Neural crest cell (in vitro differentiated cells): ENCODE measurements around the gene GCHFR. TPM values are rescaled to one million over a fixed set of nuclear protein-coding genes. Genes with fewer than 3 reads are reported as not detected.

ENCODE experiments used
- DNase-seq: peaks from one replicate; pipeline ENCODE4 v3.0.0; 2021; ENCODE audit warnings: low read depth, mixed read lengths, low spot score
- H3K27ac Mint-ChIP-seq: one replicate; pipeline ENCODE4 v1.8.0; 2021; ENCODE audit warnings: mild to moderate bottlenecking, mixed read lengths; ENCODE audit not compliant: unreplicated experiment
- H3K27me3 Mint-ChIP-seq: 2 replicates; pipeline ENCODE4 v1.8.0; 2021; ENCODE audit warnings: low read depth, mild to moderate bottlenecking, mixed read lengths
- H3K36me3 Mint-ChIP-seq: 2 replicates; pipeline ENCODE4 v1.8.0; 2021; ENCODE audit warnings: low read depth, mild to moderate bottlenecking, mixed read lengths
- H3K4me1 Mint-ChIP-seq: 2 replicates; pipeline ENCODE4 v1.8.0; 2021; ENCODE audit warnings: mixed read lengths
- H3K4me3 Mint-ChIP-seq: one replicate; pipeline ENCODE4 v1.8.0; 2021; ENCODE audit warnings: mild to moderate bottlenecking, mixed read lengths
- H3K9me3 Mint-ChIP-seq: 2 replicates; pipeline ENCODE4 v1.8.0; 2021; ENCODE audit warnings: mixed read lengths
- total RNA-seq: library from RNA; stranded (reverse); gene quantifications from 2 replicates; pipeline ENCODE4 v1.2.1, GENCODE V29; 2021
- TF ChIP-seq, protein P1 (sequence below): fragments of 200-600 bp; sonication (generic); conservative IDR thresholded peaks from 2 replicates; pipeline ENCODE4 v1.5.0; 2021; ENCODE audit warnings: antibody characterized with exemption, mild to moderate bottlenecking

GCHFR gene
- total RNA-seq, 1 donor from 2014 or later, result 9.1 TPM

DNA sequence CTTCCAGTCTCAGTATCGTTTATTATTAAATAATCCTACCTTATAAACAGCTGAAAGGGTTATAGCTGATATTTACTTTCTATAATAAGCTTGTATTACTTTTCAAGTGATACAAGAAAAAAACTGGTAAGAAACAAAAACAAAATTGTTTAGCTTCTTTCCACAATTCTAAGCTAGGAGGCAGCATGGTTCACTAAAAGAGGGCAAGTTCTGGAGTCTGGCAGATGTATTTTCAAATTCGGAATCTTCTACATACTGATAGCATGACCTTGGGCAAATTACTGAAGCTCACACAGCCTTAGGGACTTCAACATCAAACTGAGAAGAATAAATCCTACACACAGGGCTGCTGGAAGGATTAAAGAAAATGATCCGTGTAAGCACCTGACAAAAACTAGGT lies 21.3 kb downstream of the GCHFR start:
- H3K36me3 Mint-ChIP-seq, result no peaks in the 10 kb centered on the region

DNA sequence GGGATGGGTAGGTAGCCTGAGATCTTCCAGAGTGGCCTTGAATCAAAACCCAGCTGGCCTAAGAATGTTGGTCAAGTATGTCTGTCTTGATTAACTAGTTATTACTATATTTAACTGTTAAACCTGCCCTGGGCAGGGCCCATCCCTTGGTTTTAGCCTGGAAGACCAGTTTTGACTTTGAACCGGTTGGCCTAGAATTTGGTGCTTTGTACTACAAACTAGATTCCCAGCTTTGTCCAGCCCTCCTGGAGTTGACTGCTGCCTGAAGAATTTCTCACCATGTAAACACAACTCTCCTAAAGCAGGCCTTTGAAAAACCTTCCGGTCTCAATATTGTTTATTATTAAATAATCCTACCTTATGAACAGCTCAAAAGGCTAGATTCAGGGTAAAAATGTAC lies 21.9 kb downstream of the GCHFR start:
- peak overlapping the region; percentile 57 for H3K27ac Mint-ChIP-seq
- peaks cover 3% of the 10 kb centered on the region for H3K4me1 Mint-ChIP-seq
- H3K4me3 Mint-ChIP-seq, result no peak overlapping the region
- TF ChIP-seq, protein P1, sequence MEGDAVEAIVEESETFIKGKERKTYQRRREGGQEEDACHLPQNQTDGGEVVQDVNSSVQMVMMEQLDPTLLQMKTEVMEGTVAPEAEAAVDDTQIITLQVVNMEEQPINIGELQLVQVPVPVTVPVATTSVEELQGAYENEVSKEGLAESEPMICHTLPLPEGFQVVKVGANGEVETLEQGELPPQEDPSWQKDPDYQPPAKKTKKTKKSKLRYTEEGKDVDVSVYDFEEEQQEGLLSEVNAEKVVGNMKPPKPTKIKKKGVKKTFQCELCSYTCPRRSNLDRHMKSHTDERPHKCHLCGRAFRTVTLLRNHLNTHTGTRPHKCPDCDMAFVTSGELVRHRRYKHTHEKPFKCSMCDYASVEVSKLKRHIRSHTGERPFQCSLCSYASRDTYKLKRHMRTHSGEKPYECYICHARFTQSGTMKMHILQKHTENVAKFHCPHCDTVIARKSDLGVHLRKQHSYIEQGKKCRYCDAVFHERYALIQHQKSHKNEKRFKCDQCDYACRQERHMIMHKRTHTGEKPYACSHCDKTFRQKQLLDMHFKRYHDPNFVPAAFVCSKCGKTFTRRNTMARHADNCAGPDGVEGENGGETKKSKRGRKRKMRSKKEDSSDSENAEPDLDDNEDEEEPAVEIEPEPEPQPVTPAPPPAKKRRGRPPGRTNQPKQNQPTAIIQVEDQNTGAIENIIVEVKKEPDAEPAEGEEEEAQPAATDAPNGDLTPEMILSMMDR, result no peak
- DNase-seq, result no peak
- no peaks in the 10 kb centered on the region for H3K27me3 Mint-ChIP-seq
- no peaks in the 10 kb centered on the region for H3K9me3 Mint-ChIP-seq
- H3K36me3 Mint-ChIP-seq, result no peaks in the 10 kb centered on the region

More for the DNA sequence above, 21.3 kb downstream of the GCHFR start:
- TF ChIP-seq, protein P1, result no peak
- peaks cover 3% of the 10 kb centered on the region for H3K4me1 Mint-ChIP-seq
- no peaks in the 10 kb centered on the region for H3K27me3 Mint-ChIP-seq
- no peak for DNase-seq
- no peak overlapping the region for H3K4me3 Mint-ChIP-seq
- H3K9me3 Mint-ChIP-seq, result no peaks in the 10 kb centered on the region
- no peak overlapping the region for H3K27ac Mint-ChIP-seq

DNA sequence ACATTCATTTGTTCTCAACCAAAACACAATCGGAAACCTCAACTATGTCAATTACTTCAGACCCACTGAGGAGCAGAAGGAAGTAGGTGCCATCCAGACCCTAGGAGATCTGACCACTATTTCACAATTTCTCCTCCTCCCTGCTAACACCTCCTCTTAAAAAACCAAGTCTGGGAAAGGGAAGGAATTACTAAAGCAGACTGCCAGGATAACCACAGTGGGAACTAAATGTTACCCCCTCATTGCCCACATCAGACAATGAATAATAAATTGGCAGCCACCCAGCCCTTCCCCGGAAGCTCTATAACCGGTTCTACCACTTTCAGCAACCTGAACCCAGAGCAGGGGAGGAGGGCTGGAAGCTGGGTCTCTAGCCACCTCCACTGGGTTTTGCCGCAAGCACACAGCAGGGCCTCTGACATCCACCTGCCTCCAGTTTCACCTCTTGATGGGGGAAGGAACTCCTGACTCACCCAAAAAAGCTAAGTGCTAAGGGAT lies 23.5 kb downstream of the GCHFR start:
- no peak overlapping the region for H3K27ac Mint-ChIP-seq
- H3K4me1 Mint-ChIP-seq, result peaks cover 3% of the 10 kb centered on the region
- no peak for DNase-seq
- TF ChIP-seq, protein P1, result no peak
- H3K9me3 Mint-ChIP-seq, result no peaks in the 10 kb centered on the region
- no peaks in the 10 kb centered on the region for H3K27me3 Mint-ChIP-seq
- no peaks in the 10 kb centered on the region for H3K36me3 Mint-ChIP-seq
- H3K4me3 Mint-ChIP-seq, result no peak overlapping the region

DNA sequence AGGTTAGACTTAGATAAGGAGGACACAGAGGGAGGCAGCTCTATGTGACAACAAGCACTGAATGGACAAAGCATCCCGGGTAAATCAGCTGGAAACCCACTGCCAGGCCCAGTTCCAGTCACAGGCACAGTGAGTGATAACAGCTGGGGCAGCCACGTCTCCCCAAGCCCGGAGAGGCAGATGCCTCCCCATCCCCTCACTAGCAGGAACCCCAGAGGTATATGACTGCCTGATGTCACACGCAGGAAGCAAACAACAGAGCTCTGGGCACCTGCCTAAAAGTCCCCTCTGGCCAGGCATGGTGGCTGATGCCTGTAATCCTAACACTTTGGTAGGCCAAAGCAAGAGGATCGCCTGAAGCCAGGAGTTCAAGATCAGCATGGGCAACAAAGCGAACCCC lies 24.1 kb downstream of the GCHFR start:
- no peak overlapping the region for H3K4me3 Mint-ChIP-seq
- H3K9me3 Mint-ChIP-seq, result no peaks in the 10 kb centered on the region
- H3K4me1 Mint-ChIP-seq, result peaks cover 3% of the 10 kb centered on the region
- H3K27me3 Mint-ChIP-seq, result no peaks in the 10 kb centered on the region
- DNase-seq, result no peak
- TF ChIP-seq, protein P1, result no peak
- H3K36me3 Mint-ChIP-seq, result no peaks in the 10 kb centered on the region
- no peak overlapping the region for H3K27ac Mint-ChIP-seq

DNA sequence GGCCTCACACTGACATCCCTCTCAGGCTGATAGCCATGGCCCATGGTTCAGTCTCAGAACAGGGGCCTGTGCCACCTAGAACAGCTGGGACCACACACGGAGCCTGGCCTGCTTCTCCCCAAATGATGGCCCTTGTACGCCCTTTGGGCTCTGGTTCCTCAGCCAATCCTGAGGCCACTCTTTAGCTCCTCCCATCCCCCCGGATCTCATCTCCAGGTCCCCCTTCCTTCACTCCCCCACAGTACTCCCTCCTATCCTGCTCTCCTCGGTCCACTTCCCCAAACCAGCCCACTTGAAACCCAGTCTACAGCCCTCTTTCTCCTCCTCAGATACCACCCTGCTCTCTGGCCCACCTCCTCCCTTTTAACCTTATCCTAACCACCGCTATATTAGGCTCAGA lies 25.3 kb downstream of the GCHFR start:
- H3K27me3 Mint-ChIP-seq, result no peaks in the 10 kb centered on the region
- no peak for DNase-seq
- peaks cover 3% of the 10 kb centered on the region for H3K4me1 Mint-ChIP-seq
- H3K9me3 Mint-ChIP-seq, result no peaks in the 10 kb centered on the region
- peak overlapping the region; percentile 35 for H3K27ac Mint-ChIP-seq
- TF ChIP-seq, protein P1, result no peak
- no peak overlapping the region for H3K4me3 Mint-ChIP-seq
- peaks cover 2% of the 10 kb centered on the region for H3K36me3 Mint-ChIP-seq
